GM23248 (cell line): Measurements from ENCODE around the gene VSX1. TPM values are rescaled to one million over a fixed set of nuclear protein-coding genes. Genes with fewer than 3 reads are reported as not detected.

Experiments
- DNase-seq: peaks from one replicate; pipeline ENCODE4 v3.0.0-alpha.2; 2015
- H2AFZ ChIP-seq: fragments of 200-600 bp; sonication (generic); 2 replicates; pipeline ENCODE4 v1.6.1; 2016; ENCODE audit warnings: antibody characterized with exemption
- H3F3A ChIP-seq: fragments of 200-600 bp; sonication (generic); 2 replicates; pipeline ENCODE4 v1.6.1; 2016; ENCODE audit warnings: mild to moderate bottlenecking, antibody characterized with exemption, mixed run types; ENCODE audit not compliant: insufficient read depth
- H3K27ac ChIP-seq: fragments of 200-600 bp; sonication (generic); 2 replicates; pipeline ENCODE4 v1.5.1; 2016; ENCODE audit warnings: mild to moderate bottlenecking
- H3K27me3 ChIP-seq: fragments of 200-600 bp; sonication (generic); replicated peaks from 2 replicates; pipeline ENCODE4 v1.6.1; 2016; ENCODE audit warnings: mild to moderate bottlenecking; ENCODE audit not compliant: insufficient read depth
- H3K36me3 ChIP-seq: fragments of 200-600 bp; sonication (generic); 2 replicates; pipeline ENCODE4 v1.6.1; 2016; ENCODE audit warnings: low read depth, mild to moderate bottlenecking
- H3K4me1 ChIP-seq: fragments of 200-600 bp; sonication (generic); 2 replicates; pipeline ENCODE4 v1.6.1; 2016; ENCODE audit warnings: mild to moderate bottlenecking; ENCODE audit not compliant: insufficient read depth
- H3K4me2 ChIP-seq: fragments of 200-600 bp; sonication (generic); one replicate; pipeline ENCODE4 v1.6.1; 2016; ENCODE audit warnings: mild to moderate bottlenecking; ENCODE audit not compliant: unreplicated experiment
- H3K4me3 ChIP-seq: fragments of 200-600 bp; sonication (generic); 2 replicates; pipeline ENCODE4 v1.5.1; 2016; ENCODE audit warnings: mild to moderate bottlenecking
- H3K79me2 ChIP-seq: fragments of 200-600 bp; sonication (generic); 2 replicates; pipeline ENCODE4 v1.6.1; 2016; ENCODE audit warnings: mild to moderate bottlenecking; ENCODE audit not compliant: insufficient read depth
- H3K9ac ChIP-seq: fragments of 200-600 bp; sonication (generic); 2 replicates; pipeline ENCODE4 v1.6.1; 2016; ENCODE audit warnings: mild to moderate bottlenecking
- H3K9me2 ChIP-seq: fragments of 200-600 bp; sonication (generic); 2 replicates; pipeline ENCODE4 v1.6.1; 2016; ENCODE audit warnings: mixed run types, mild to moderate bottlenecking, moderate library complexity; ENCODE audit not compliant: insufficient read depth
- H3K9me3 ChIP-seq: fragments of 200-600 bp; sonication (generic); one replicate; pipeline ENCODE4 v1.6.1; 2017; ENCODE audit warnings: low read depth
- H4K20me1 ChIP-seq: fragments of 200-600 bp; sonication (generic); 2 replicates; pipeline ENCODE4 v1.6.0; 2016; ENCODE audit not compliant: insufficient read depth
- EZH2 ChIP-seq: fragments of 200-600 bp; sonication (generic); IDR thresholded peaks from 2 replicates; pipeline ENCODE4 v1.6.1; 2018; ENCODE audit warnings: antibody characterized with exemption, mild to moderate bottlenecking; ENCODE audit not compliant: insufficient read depth, poor library complexity, severe bottlenecking
- EZH2phosphoT487 ChIP-seq: fragments of 200-600 bp; sonication (generic); IDR thresholded peaks from 2 replicates; pipeline ENCODE4 v1.6.1; 2018; ENCODE audit warnings: antibody characterized with exemption, moderate library complexity, mild to moderate bottlenecking, low read depth; ENCODE audit not compliant: insufficient read depth
- WGBS, 2 experiments: methylation state at CpG; one replicate each; pipeline ENCODE4 v1.1.6; 2015 to 2017; ENCODE audit warnings: low lambda C conversion rate in 2 of 2, low coverage in 1 of 2; ENCODE audit errors: missing lambda C conversion rate in 2 of 2; 5-methylcytosine and 5-hydroxymethylcytosine counted together
- in situ Hi-C: fragments of 300-500 bp; cut with MboI; formaldehyde crosslinking; loops from 2 replicates; pipeline ENCODE4 v1.15.0; 2020
- polyA plus RNA-seq: library from polyadenylated mRNA; unstranded; fragments of >200 nt; fragmentation: Nextera tagmentation; extraction: Ambion mirVana; gene quantifications from 2 replicates; pipeline ENCODE4 v1.2.1, GENCODE V29; 2016
- total RNA-seq: library from RNA; depleted of rRNA; stranded (reverse); fragments of >200 nt; shearing (Covaris generic); gene quantifications from 2 replicates; pipeline ENCODE4 v1.2.3, GENCODE V29; 2014

The VSX1 gene
- total and polyA plus RNA-seq, 2 experiments from 2014 or later, result not detected

- Histone ChIP-seq H4K20me1 (no peaks in the 10 kb centered on the region), H3K9ac (no peak overlapping the region), H3K4me2 (no peak overlapping the region), H3K4me1 (peaks cover 18% of the 10 kb centered on the region), H3K27ac (no peak overlapping the region), H3K79me2 (no peaks in the 10 kb centered on the region), H3F3A (peaks cover 15% of the 10 kb centered on the region; the same call in 1 of the 2 replicates), H2AFZ (no peak overlapping the region), H3K27me3 (no peaks in the 10 kb centered on the region), H3K9me2 (no peaks in the 10 kb centered on the region), H3K4me3 (no peak overlapping the region), H3K9me3 (no peaks in the 10 kb centered on the region), H3K36me3 (no peaks in the 10 kb centered on the region)
- no peak for DNase-seq
- in situ Hi-C loops, result no loop called here
- 86 to 91% methylated on average over 17 of the region's 17 CpGs for WGBS, 2 experiments
- TF ChIP-seq EZH2phosphoT487, result no peak
- no peak for TF ChIP-seq EZH2
Measured at GRCh38 chr20:25050501-25051350, 31.2 kb downstream of the VSX1 start.

- Histone ChIP-seq H3K79me2 (no peaks in the 10 kb centered on the region), H3K9ac (no peak overlapping the region), H3K9me2 (no peaks in the 10 kb centered on the region), H3K4me2 (no peak overlapping the region), H3K4me3 (no peak overlapping the region), H2AFZ (no peak overlapping the region), H3F3A (peaks cover 12% of the 10 kb centered on the region; the same call in 1 of the 2 replicates), H4K20me1 (no peaks in the 10 kb centered on the region), H3K9me3 (no peaks in the 10 kb centered on the region), H3K27ac (no peak overlapping the region), H3K4me1 (peaks cover 18% of the 10 kb centered on the region), H3K27me3 (no peaks in the 10 kb centered on the region), H3K36me3 (no peaks in the 10 kb centered on the region)
- TF ChIP-seq EZH2 (no peak), EZH2phosphoT487 (no peak)
- DNase-seq, result no peak
- 30 to 45% methylated on average over 7 of the region's 7 CpGs for WGBS, 2 experiments
- in situ Hi-C loops, result no loop called here
Measured at GRCh38 chr20:25050082-25050481, 31.9 kb downstream of the VSX1 start.

- Histone ChIP-seq H3K9ac (no peak overlapping the region), H3K4me1 (peaks cover 18% of the 10 kb centered on the region), H3K4me2 (no peak overlapping the region), H3K27me3 (no peaks in the 10 kb centered on the region), H3K27ac (no peak overlapping the region), H4K20me1 (no peaks in the 10 kb centered on the region), H3K79me2 (no peaks in the 10 kb centered on the region), H3K9me2 (no peaks in the 10 kb centered on the region), H2AFZ (no peak overlapping the region), H3K9me3 (no peaks in the 10 kb centered on the region), H3F3A (peaks cover 10% of the 10 kb centered on the region; the same call in 1 of the 2 replicates), H3K36me3 (no peaks in the 10 kb centered on the region), H3K4me3 (no peak overlapping the region)
- TF ChIP-seq EZH2 (no peak), EZH2phosphoT487 (no peak)
- 63 to 64% methylated on average over 16 of the region's 16 CpGs for WGBS, 2 experiments
- in situ Hi-C loops, result no loop called here
- no peak for DNase-seq
Measured at GRCh38 chr20:25049261-25050060, 32.5 kb downstream of the VSX1 start.

- Histone ChIP-seq H3K4me1 (peaks cover 17% of the 10 kb centered on the region), H2AFZ (no peak overlapping the region), H3K79me2 (no peaks in the 10 kb centered on the region), H3K27ac (no peak overlapping the region), H3K4me3 (no peak overlapping the region), H3K4me2 (no peak overlapping the region), H4K20me1 (no peaks in the 10 kb centered on the region), H3K36me3 (no peaks in the 10 kb centered on the region), H3K27me3 (no peaks in the 10 kb centered on the region), H3K9me2 (no peaks in the 10 kb centered on the region), H3K9me3 (no peaks in the 10 kb centered on the region), H3K9ac (no peak overlapping the region), H3F3A (peaks cover 8% of the 10 kb centered on the region; the same call in 1 of the 2 replicates)
- TF ChIP-seq EZH2 (no peak), EZH2phosphoT487 (no peak)
- 84% methylated on average over 8 of the region's 8 CpGs for WGBS, 2 experiments
- DNase-seq, result no peak
- in situ Hi-C loops, result no loop called here
Measured at GRCh38 chr20:25048519-25048952, 33.4 kb downstream of the VSX1 start.
